HG02938 (cell line): ENCODE data around the gene CELA2B.
"Not testable (repeated sequence)": the region's sequence is repeated elsewhere in the genome, so short reads cannot be mapped to it uniquely, and the experiment has no call there.

Experiments used
- ATAC-seq: cut with Tn5 transposase; IDR thresholded peaks from one replicate; pipeline ENCODE4 v1.9.1; 2021; ENCODE audit warnings: mild to moderate bottlenecking, moderate library complexity; ENCODE audit not compliant: unreplicated experiment

The CELA2B gene

GRCh38 chr1:15465674-15466073 is 10.2 kb upstream of the CELA2B start:
- ATAC-seq = no peak

- ATAC-seq = not testable (repeated sequence)
These were observed 8.8 kb upstream of the CELA2B start for GRCh38 chr1:15466955-15467625.

- no peak for ATAC-seq
These were observed 7.8 kb upstream of the CELA2B start for GRCh38 chr1:15468145-15468544.

GRCh38 chr1:15469361-15469760 is 6.5 kb upstream of the CELA2B start:
- no peak for ATAC-seq

- ATAC-seq = not testable (repeated sequence)
These were observed 6.0 kb upstream of the CELA2B start for GRCh38 chr1:15469821-15470448.

GRCh38 chr1:15471067-15471466 is 4.8 kb upstream of the CELA2B start:
- ATAC-seq = not testable (repeated sequence)

GRCh38 chr1:15471723-15472122 is 4.2 kb upstream of the CELA2B start:
- not testable (repeated sequence) for ATAC-seq

- no peak for ATAC-seq
These were observed 3.3 kb upstream of the CELA2B start for GRCh38 chr1:15472587-15472986.

- ATAC-seq = no peak
These were observed 1.0 kb downstream of the CELA2B start for GRCh38 chr1:15476927-15477326.

GRCh38 chr1:15477646-15478212 is 1.8 kb downstream of the CELA2B start:
- ATAC-seq = no peak

GRCh38 chr1:15479654-15480347 is 3.9 kb downstream of the CELA2B start:
- no peak for ATAC-seq

GRCh38 chr1:15482455-15482854 is 6.6 kb downstream of the CELA2B start:
- ATAC-seq = not testable (repeated sequence)

GRCh38 chr1:15482983-15483543 is 7.2 kb downstream of the CELA2B start:
- not testable (repeated sequence) for ATAC-seq

- no peak for ATAC-seq
These were observed 8.1 kb downstream of the CELA2B start for GRCh38 chr1:15483971-15484370.

- not testable (repeated sequence) for ATAC-seq
These were observed 8.5 kb downstream of the CELA2B start for GRCh38 chr1:15484443-15484842.

GRCh38 chr1:15485636-15486035 is 9.7 kb downstream of the CELA2B start:
- ATAC-seq = no peak

GRCh38 chr1:15486844-15487610 is 11.1 kb downstream of the CELA2B start:
- ATAC-seq = not testable (repeated sequence)

- ATAC-seq = no peak
These were observed 12.5 kb downstream of the CELA2B start for GRCh38 chr1:15488371-15488770.

GRCh38 chr1:15489052-15489736 is 13.3 kb downstream of the CELA2B start:
- ATAC-seq = no peak

GRCh38 chr1:15491010-15491409 is 15.1 kb downstream of the CELA2B start:
- not testable (repeated sequence) for ATAC-seq
